Measurements from ENCODE around the gene THSD4. TPM values are rescaled to one million over a fixed set of nuclear protein-coding genes. Genes with fewer than 3 reads are reported as not detected.

The THSD4 gene
- total RNA-seq, 2 donors from 2014 or later: 71.2 to 150 TPM

- peak overlapping the region; percentile 87 to 89 for H3K27ac ChIP-seq
- H3K27me3 ChIP-seq (replicated peaks; ENCODE audit: insufficient read depth): no peaks in the 10 kb centered on the region
- H3K9me3 ChIP-seq: no peaks in the 10 kb centered on the region
- peaks cover 26 to 59% of the 10 kb centered on the region in 2 donors for H3K4me1 ChIP-seq (ENCODE audit: control insufficient read depth in 1 of 2, low read depth in 2 of 2)
- ATAC-seq (ENCODE audit: insufficient number of reproducible peaks, low FRiP score, low read depth) (no peak), DNase-seq (ENCODE audit: low spot score) (no peak)
- no peak for TF ChIP-seq CTCF (IDR thresholded peaks at IDR 0.05)
- H3K36me3 ChIP-seq: no peaks in the 10 kb centered on the region
- H3K4me3 ChIP-seq: no peak overlapping the region
Measured at GRCh38 chr15:71281256-71281655, 166.0 kb downstream of the THSD4 start.

- ATAC-seq (ENCODE audit: insufficient number of reproducible peaks, low FRiP score, low read depth) (peak; percentile 44), DNase-seq (ENCODE audit: low spot score) (no peak)
- Histone ChIP-seq H3K4me1 (ENCODE audit: control insufficient read depth in 1 of 2, low read depth in 2 of 2) (peaks cover 26 to 62% of the 10 kb centered on the region in 2 donors), H3K9me3 (no peaks in the 10 kb centered on the region), H3K27ac (peak overlapping the region; percentile 87 to 89), H3K27me3 (replicated peaks; ENCODE audit: insufficient read depth) (no peaks in the 10 kb centered on the region), H3K36me3 (no peaks in the 10 kb centered on the region), H3K4me3 (no peak overlapping the region)
- TF ChIP-seq CTCF (IDR thresholded peaks at IDR 0.05): no peak
Measured at GRCh38 chr15:71282076-71282475, 166.8 kb downstream of the THSD4 start.

- peak overlapping the region; percentile 57 to 73 for H3K27ac ChIP-seq
- no peaks in the 10 kb centered on the region for H3K27me3 ChIP-seq (replicated peaks; ENCODE audit: insufficient read depth)
- peaks cover 22 to 55% of the 10 kb centered on the region in 2 donors for H3K4me1 ChIP-seq (ENCODE audit: control insufficient read depth in 1 of 2, low read depth in 2 of 2)
- H3K9me3 ChIP-seq: no peaks in the 10 kb centered on the region
- no peak overlapping the region for H3K4me3 ChIP-seq
- DNase-seq (ENCODE audit: low spot score): no peak
- no peak for ATAC-seq (ENCODE audit: insufficient number of reproducible peaks, low FRiP score, low read depth)
- H3K36me3 ChIP-seq: no peaks in the 10 kb centered on the region
- TF ChIP-seq CTCF (IDR thresholded peaks at IDR 0.05): no peak
Measured at GRCh38 chr15:71288348-71288955, 173.2 kb downstream of the THSD4 start.

- ATAC-seq (ENCODE audit: insufficient number of reproducible peaks, low FRiP score, low read depth): no peak
- no peak for DNase-seq (ENCODE audit: low spot score)
- Histone ChIP-seq H3K4me1 (ENCODE audit: control insufficient read depth in 1 of 2, low read depth in 2 of 2) (peaks cover 26 to 70% of the 10 kb centered on the region in 2 donors), H3K4me3 (no peak overlapping the region), H3K36me3 (no peaks in the 10 kb centered on the region), H3K9me3 (no peaks in the 10 kb centered on the region), H3K27me3 (replicated peaks; ENCODE audit: insufficient read depth) (no peaks in the 10 kb centered on the region), H3K27ac (peak overlapping the region; percentile 57 to 73)
- no peak for TF ChIP-seq CTCF (IDR thresholded peaks at IDR 0.05)
Measured at GRCh38 chr15:71290002-71290401, 174.7 kb downstream of the THSD4 start.

GRCh38 chr15:71290881-71291635 lies 175.8 kb downstream of the THSD4 start:
- Histone ChIP-seq H3K4me3 (no peak overlapping the region), H3K9me3 (no peaks in the 10 kb centered on the region), H3K27ac (peak overlapping the region; percentile 6 to 45), H3K27me3 (replicated peaks; ENCODE audit: insufficient read depth) (no peaks in the 10 kb centered on the region), H3K4me1 (ENCODE audit: control insufficient read depth in 1 of 2, low read depth in 2 of 2) (peaks cover 35 to 81% of the 10 kb centered on the region in 2 donors), H3K36me3 (no peaks in the 10 kb centered on the region)
- no peak for DNase-seq (ENCODE audit: low spot score)
- no peak for ATAC-seq (ENCODE audit: insufficient number of reproducible peaks, low FRiP score, low read depth)
- TF ChIP-seq CTCF (IDR thresholded peaks at IDR 0.05): no peak

Data from thoracic aorta (tissue), 2 donors.